B cell (primary cell): ENCODE data around the gene PIAS4. TPM values are rescaled to one million over a fixed set of nuclear protein-coding genes. Genes with fewer than 3 reads are reported as not detected.
"Not testable (repeated sequence)": the region's sequence is repeated elsewhere in the genome, so short reads cannot be mapped to it uniquely, and the experiment has no call there.

Source experiments
- ATAC-seq: fragments of 200-7000 bp; cut with Tn5 transposase; one replicate; pipeline ENCODE4 v1.10.0; 2021; ENCODE audit warnings: low read depth, mild to moderate bottlenecking, moderate number of reproducible peaks, moderate library complexity
- CTCF ChIA-PET: fragments of 350-600 bp; sonication (Branson Sonifier 250); formaldehyde crosslinking; loops from one replicate; lab custom pipeline; 2021; ENCODE audit warnings: antibody characterized with exemption, inconsistent platforms; lab: Charles Lee
- POLR2A ChIA-PET: fragments of 350-600 bp; sonication (Branson Sonifier 250); formaldehyde crosslinking; loops from one replicate; lab custom pipeline; 2021; ENCODE audit warnings: antibody characterized with exemption; lab: Charles Lee
- DNase-seq: peaks from one replicate; pipeline ENCODE4 v3.0.0; 2013
- H2AFZ ChIP-seq: 2 replicates; pipeline ENCODE4 v1.6.1; 2012; ENCODE audit warnings: mild to moderate bottlenecking, low read depth, low read length; ENCODE audit not compliant: insufficient read depth, poor library complexity, severe bottlenecking
- H3K27ac ChIP-seq, 2 donors: 1 replicate in 1 of 2; 2 replicates in 1 of 2; pipeline ENCODE4 v1.5.1; 2012 to 2013; ENCODE audit warnings: low read length in 2 of 2, mild to moderate bottlenecking in 2 of 2, moderate library complexity in 1 of 2
- H3K27me3 ChIP-seq, 4 experiments: fragments of 200-600 bp in 1 of 4; sonication (generic) in 1 of 4; replicated peaks in 1 of 4; 1 replicate in 2 of 4; 2 replicates in 2 of 4; pipeline versions ENCODE4 v1.6.1 to v1.7.0; 2013 to 2016; ENCODE audit warnings: low read length in 3 of 4, mild to moderate bottlenecking in 2 of 4, mixed read lengths in 1 of 4, moderate library complexity in 1 of 4; ENCODE audit not compliant: insufficient read depth in 4 of 4, control insufficient read depth in 3 of 4; ENCODE audit errors: control extremely low read depth in 1 of 4
- H3K36me3 ChIP-seq, 2 experiments: replicated peaks in 1 of 2; 1 replicate in 1 of 2; 2 replicates in 1 of 2; pipeline versions ENCODE4 v1.6.1 to v1.7.1; 2013; ENCODE audit warnings: low read length in 1 of 2; ENCODE audit not compliant: insufficient read depth in 2 of 2, control insufficient read depth in 1 of 2; ENCODE audit errors: control extremely low read depth in 1 of 2, extremely low read depth in 1 of 2
- H3K4me1 ChIP-seq, 2 donors: fragments of 200-600 bp in 1 of 2; sonication (generic) in 1 of 2; 1 replicate in 1 of 2; 2 replicates in 1 of 2; pipeline versions ENCODE4 v1.5.1 to v1.6.1; 2013 to 2017; ENCODE audit warnings: low read length in 2 of 2; ENCODE audit not compliant: control insufficient read depth in 2 of 2, insufficient read depth in 2 of 2
- H3K4me2 ChIP-seq: replicated peaks from 2 replicates; pipeline ENCODE3; 2012; ENCODE audit warnings: mild to moderate bottlenecking, low read depth, low read length; ENCODE audit not compliant: poor library complexity, severe bottlenecking
- H3K4me3 ChIP-seq, 5 experiments: fragments of 200-600 bp in 1 of 5; sonication (generic) in 1 of 5; 1 replicate in 3 of 5; 2 replicates in 2 of 5; pipeline versions ENCODE4 v1.5.1 to v1.7.0; 2011 to 2016; ENCODE audit warnings: low read length in 4 of 5, mild to moderate bottlenecking in 4 of 5, low read depth in 2 of 5, control low read depth in 1 of 5, moderate library complexity in 1 of 5; ENCODE audit not compliant: insufficient read depth in 1 of 5; ENCODE audit errors: control extremely low read depth in 1 of 5, extremely low read depth in 1 of 5
- H3K79me2 ChIP-seq: fragments of 200-600 bp; sonication (generic); one replicate; pipeline ENCODE4 v1.6.0; 2016; ENCODE audit warnings: low read length; ENCODE audit not compliant: control insufficient read depth, insufficient read depth
- H3K9ac ChIP-seq: fragments of 200-600 bp; sonication (generic); 2 replicates; pipeline ENCODE4 v1.6.1; 2017; ENCODE audit warnings: mild to moderate bottlenecking, low read length, moderate library complexity
- H3K9me3 ChIP-seq, 3 donors: one replicate each; pipeline versions ENCODE4 v1.6.1 to v1.7.1; 2013; ENCODE audit warnings: low read length in 2 of 3; ENCODE audit not compliant: control insufficient read depth in 2 of 3, insufficient read depth in 1 of 3; ENCODE audit errors: control extremely low read depth in 1 of 3
- H4K20me1 ChIP-seq: 2 replicates; pipeline ENCODE4 v1.6.0; 2012; ENCODE audit warnings: mild to moderate bottlenecking, low read length; ENCODE audit not compliant: insufficient read depth, control insufficient read depth, poor library complexity, severe bottlenecking
- H3K27ac Mint-ChIP-seq: one replicate; pipeline ENCODE4 v1.8.0; 2021; ENCODE audit warnings: mixed read lengths
- H3K27me3 Mint-ChIP-seq: one replicate; pipeline ENCODE4 v1.8.0; 2021; ENCODE audit warnings: mixed read lengths
- H3K4me1 Mint-ChIP-seq: one replicate; pipeline ENCODE4 v1.8.0; 2021; ENCODE audit warnings: mixed read lengths
- H3K4me3 Mint-ChIP-seq: one replicate; pipeline ENCODE4 v1.8.0; 2021; ENCODE audit warnings: mixed read lengths
- H3K9me3 Mint-ChIP-seq: one replicate; pipeline ENCODE4 v1.8.0; 2022; ENCODE audit warnings: mixed read lengths; ENCODE audit not compliant: insufficient read depth
- EZH2 ChIP-seq: IDR thresholded peaks from 2 replicates; pipeline ENCODE4 v1.6.1; 2012; ENCODE audit warnings: borderline replicate concordance, low read depth, mild to moderate bottlenecking, moderate library complexity, low read length; ENCODE audit not compliant: insufficient read depth, poor library complexity, severe bottlenecking
- WGBS: methylation state at CpG from one replicate; pipeline ENCODE4 v1.1.5; 2013; ENCODE audit warnings: missing lambda C conversion rate; ENCODE audit not compliant: insufficient coverage; 5-methylcytosine and 5-hydroxymethylcytosine counted together
- intact Hi-C: fragments of 100-400 bp; cut with micrococcal nuclease; formaldehyde crosslinking; loops from one replicate; pipeline ENCODE4 v1.10.0; 2022
- polyA plus RNA-seq: library from polyadenylated mRNA; depleted of rRNA; stranded (reverse); fragments of >200 nt; gene quantifications from 2 replicates; pipeline ENCODE4 v1.2.3, GENCODE V29; 2012
- total RNA-seq, 2 donors: library from RNA; stranded (reverse); fragments of 120-200 nt in 1 of 2; gene quantifications; 1 replicate in 1 of 2; 2 replicates in 1 of 2; pipeline versions ENCODE4 v1.2.3 to v1.2.4, GENCODE V29; 2013 to 2022

The PIAS4 gene
- total and polyA plus RNA-seq, 2 donors (not counting 1 experiment from before 2014, with no cell fraction given) = 13.7 to 56.8 TPM

GRCh38 chr19:4011430-4011829, 3.9 kb downstream of the PIAS4 start:
- ATAC-seq, H3K27me3 Mint-ChIP-seq, H3K9ac ChIP-seq, H3K4me3 ChIP-seq, H3K9me3 ChIP-seq, intact Hi-C loops, H3K27ac Mint-ChIP-seq, H3K9me3 Mint-ChIP-seq, H3K27ac ChIP-seq, H3K4me3 Mint-ChIP-seq, DNase-seq, H2AFZ ChIP-seq, H3K27me3 ChIP-seq: not testable (repeated sequence)
- ChIA-PET POLR2A (interaction anchor here (0.5 kb wide), 1 partner anchor 1265 kb away, joined by 3 read pairs; no protein-coding TSS in a partner anchor), CTCF (interaction anchor here (0.6 kb wide), 1 partner anchor 147 kb away, joined by 4 read pairs; no protein-coding TSS in a partner anchor)
- H3K4me1 ChIP-seq = peaks cover 14 to 32% of the 10 kb centered on the region in 2 donors
- peak overlapping the region; percentile 25 for H3K4me2 ChIP-seq
- H3K4me1 Mint-ChIP-seq = peaks cover 41% of the 10 kb centered on the region
- H4K20me1 ChIP-seq = peaks cover 86% of the 10 kb centered on the region
- WGBS = 98% methylated on average over 5 of the region's 6 CpGs
- peaks cover 94% of the 10 kb centered on the region for H3K79me2 ChIP-seq
- H3K36me3 ChIP-seq = peaks cover 0 to 40% of the 10 kb centered on the region in 2 experiments

GRCh38 chr19:4012092-4012974, 4.8 kb downstream of the PIAS4 start:
- intact Hi-C loops = no loop called here
- H3K36me3 ChIP-seq = peaks cover 0 to 41% of the 10 kb centered on the region in 2 experiments
- Mint-ChIP-seq H3K4me3 (no peak overlapping the region), H3K4me1 (peaks cover 37% of the 10 kb centered on the region), H3K27me3 (no peaks in the 10 kb centered on the region), H3K27ac (no peak overlapping the region), H3K9me3 (no peaks in the 10 kb centered on the region)
- no peak overlapping the region for H3K4me2 ChIP-seq
- TF ChIP-seq EZH2 = no peak
- H3K27ac ChIP-seq = no peak overlapping the region
- CTCF ChIA-PET = interaction anchor here (0.6 kb wide), 1 partner anchor 9 kb away, joined by 7 read pairs; no protein-coding TSS in a partner anchor
- peaks cover 0 to 3% (median 0%) of the 10 kb centered on the region in 3 donors for H3K9me3 ChIP-seq
- H3K4me1 ChIP-seq = peaks cover 14 to 26% of the 10 kb centered on the region in 2 donors
- no peak for ATAC-seq
- no peak overlapping the region for H3K4me3 ChIP-seq
- no peak overlapping the region for H3K9ac ChIP-seq
- H4K20me1 ChIP-seq = peaks cover 95% of the 10 kb centered on the region
- 97% methylated on average over 27 of the region's 27 CpGs for WGBS
- H3K27me3 ChIP-seq = no peaks in the 10 kb centered on the region
- H3K79me2 ChIP-seq = peaks cover 97% of the 10 kb centered on the region
- H2AFZ ChIP-seq = no peak overlapping the region
- DNase-seq = no peak
- POLR2A ChIA-PET = interaction anchor here (0.6 kb wide), 1 partner anchor 130 kb away, joined by 3 read pairs; no protein-coding TSS in a partner anchor
